HG02798 (cell line): Measurements from ENCODE around the gene PTPN2.

Source experiments
- ATAC-seq: cut with Tn5 transposase; IDR thresholded peaks from one replicate; pipeline ENCODE4 v1.9.1; 2021; ENCODE audit warnings: mild to moderate bottlenecking; ENCODE audit not compliant: unreplicated experiment, poor library complexity

PTPN2 gene

GRCh38 chr18:12836551-12836950, 47.5 kb downstream of the PTPN2 start:
- ATAC-seq = no peak

GRCh38 chr18:12828116-12829051, 55.7 kb downstream of the PTPN2 start:
- ATAC-seq = no peak

- ATAC-seq = no peak
These were observed 56.4 kb downstream of the PTPN2 start for GRCh38 chr18:12827588-12827987.

GRCh38 chr18:12825230-12825629, 58.8 kb downstream of the PTPN2 start:
- no peak for ATAC-seq

GRCh38 chr18:12823892-12824291, 60.1 kb downstream of the PTPN2 start:
- ATAC-seq = no peak

- ATAC-seq = no peak
These were observed 62.6 kb downstream of the PTPN2 start for GRCh38 chr18:12821408-12821807.

GRCh38 chr18:12820506-12820905, 63.5 kb downstream of the PTPN2 start:
- no peak for ATAC-seq

GRCh38 chr18:12819841-12820240, 64.2 kb downstream of the PTPN2 start:
- no peak for ATAC-seq

GRCh38 chr18:12819322-12819721, 64.7 kb downstream of the PTPN2 start:
- peak; percentile 82 for ATAC-seq

GRCh38 chr18:12818243-12818642, 65.8 kb downstream of the PTPN2 start:
- no peak for ATAC-seq

GRCh38 chr18:12816451-12816850, 67.6 kb downstream of the PTPN2 start:
- no peak for ATAC-seq

- no peak for ATAC-seq
These were observed 72.7 kb downstream of the PTPN2 start for GRCh38 chr18:12811191-12811950.

- ATAC-seq = no peak
These were observed 80.7 kb downstream of the PTPN2 start for GRCh38 chr18:12803069-12803936.

GRCh38 chr18:12802538-12802937, 81.5 kb downstream of the PTPN2 start:
- no peak for ATAC-seq

- ATAC-seq = no peak
These were observed 87.6 kb downstream of the PTPN2 start for GRCh38 chr18:12796448-12796847.

GRCh38 chr18:12791610-12792009, 92.4 kb downstream of the PTPN2 start:
- ATAC-seq = no peak

GRCh38 chr18:12786669-12787068, 97.4 kb downstream of the PTPN2 start:
- no peak for ATAC-seq

GRCh38 chr18:12783524-12783923, 100.5 kb downstream of the PTPN2 start:
- no peak for ATAC-seq

- no peak for ATAC-seq
These were observed 101.5 kb downstream of the PTPN2 start for GRCh38 chr18:12782521-12782920.

- ATAC-seq = no peak
These were observed 104.6 kb downstream of the PTPN2 start for GRCh38 chr18:12779456-12779855.
